IPS-11a (cell line): ENCODE measurements around the gene MAPKAP1.

ENCODE experiments used
- H3K4me3 ChIP-seq: one replicate; pipeline ENCODE4 v1.5.1; 2013; ENCODE audit warnings: low read depth, low read length, control low read depth

Gene MAPKAP1

GRCh38 chr9:125463926-125464325, 243.1 kb downstream of the MAPKAP1 start:
- no peak overlapping the region for H3K4me3 ChIP-seq

DNA sequence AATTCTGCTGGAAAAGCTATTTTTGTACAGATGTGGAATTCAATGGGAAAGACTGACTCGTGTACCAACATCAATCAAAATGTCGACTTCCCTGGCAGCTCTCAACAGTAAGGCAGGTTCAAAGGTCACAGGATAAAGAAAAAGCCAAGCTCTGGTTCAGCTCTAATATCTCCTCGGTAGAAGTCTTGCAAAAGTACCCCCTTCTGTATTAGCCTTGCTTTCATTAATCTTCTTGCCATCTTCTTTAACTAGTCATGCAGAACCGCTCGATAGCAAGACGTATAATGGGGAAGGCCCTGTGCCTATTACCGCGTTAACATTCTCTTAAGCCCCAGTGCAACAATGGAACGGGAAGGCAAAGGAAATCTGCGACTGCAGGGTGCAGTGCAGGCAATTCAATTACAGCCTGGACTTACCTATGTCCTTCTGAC, 244.1 kb downstream of the MAPKAP1 start:
- H3K4me3 ChIP-seq = no peak overlapping the region

- no peak overlapping the region for H3K4me3 ChIP-seq
Measured at GRCh38 chr9:125461636-125462190, 245.3 kb downstream of the MAPKAP1 start.

DNA sequence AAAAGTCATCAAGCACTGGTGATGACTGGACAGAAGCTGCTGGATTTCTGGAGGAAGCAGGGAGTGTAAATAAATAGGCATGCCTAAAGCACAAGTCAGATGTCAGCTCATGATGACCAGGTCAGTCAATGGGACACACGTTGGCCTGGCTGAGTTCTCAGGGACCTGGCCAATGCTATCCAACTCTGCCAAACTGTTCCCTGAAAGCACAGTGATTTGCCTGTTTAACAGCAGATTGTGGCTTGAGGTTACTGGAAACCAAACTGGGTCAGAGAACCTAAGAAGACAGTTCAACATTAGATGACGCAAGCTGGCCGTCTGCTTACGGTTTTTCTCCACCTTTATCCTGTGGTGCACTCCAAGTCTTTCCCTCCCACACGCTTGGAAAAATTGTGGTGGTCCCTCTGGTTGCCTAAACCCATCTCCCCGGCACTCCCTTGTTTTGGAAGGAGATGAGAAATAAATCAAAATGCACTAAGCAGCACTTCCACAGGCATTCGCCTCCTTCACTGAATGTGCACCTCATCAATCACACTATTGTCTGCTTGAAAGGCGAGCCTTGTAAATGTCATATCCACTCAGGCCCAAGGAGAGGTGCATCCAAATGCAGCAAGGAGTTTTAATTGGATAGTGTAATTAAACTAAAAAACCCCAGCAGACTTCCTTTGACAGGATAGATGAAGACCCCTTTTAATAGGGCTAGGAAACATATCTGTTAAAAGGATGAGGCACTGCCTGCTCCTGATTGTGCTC, 245.9 kb downstream of the MAPKAP1 start:
- H3K4me3 ChIP-seq = no peak overlapping the region

- no peak overlapping the region for H3K4me3 ChIP-seq
Measured at GRCh38 chr9:125460346-125460745, 246.7 kb downstream of the MAPKAP1 start.

DNA sequence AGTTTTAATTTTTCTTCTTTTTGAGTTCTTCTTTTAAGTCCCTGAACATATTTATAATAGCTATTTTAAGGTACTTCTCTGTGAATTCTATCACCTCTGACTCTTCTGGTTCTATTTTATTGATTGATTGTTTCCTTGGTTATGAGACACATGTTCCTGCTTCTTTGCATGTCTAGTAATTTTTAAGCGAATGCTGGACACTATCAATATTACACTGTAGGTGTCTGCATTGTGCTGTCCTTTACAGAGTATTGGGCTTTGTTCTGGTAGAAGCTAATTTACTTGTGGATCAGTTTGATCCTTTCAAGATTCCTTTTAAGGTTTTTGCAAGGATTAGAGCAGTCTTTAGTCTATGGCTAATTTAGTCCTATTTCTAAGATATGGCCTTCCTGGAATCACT, 249.7 kb downstream of the MAPKAP1 start:
- no peak overlapping the region for H3K4me3 ChIP-seq

DNA sequence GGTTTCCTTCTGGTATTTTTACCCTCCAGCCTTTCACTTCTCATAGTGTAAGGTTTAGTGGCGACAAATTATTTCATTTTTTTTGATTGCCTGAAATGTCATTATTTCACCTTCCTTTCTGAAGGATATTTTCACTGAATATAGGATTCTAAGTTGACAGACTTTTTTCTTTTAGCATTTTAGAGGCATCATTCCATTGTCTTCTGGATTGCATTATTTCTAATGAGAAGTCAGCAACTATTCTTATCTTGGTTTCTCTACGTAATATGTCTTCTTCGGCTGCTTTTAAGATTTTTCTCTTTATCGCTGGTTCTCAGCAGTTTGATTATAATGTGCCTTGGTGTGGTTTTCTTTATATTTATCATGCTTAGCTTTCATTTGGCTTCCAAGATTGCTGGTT, 251.1 kb downstream of the MAPKAP1 start:
- H3K4me3 ChIP-seq = no peak overlapping the region

DNA sequence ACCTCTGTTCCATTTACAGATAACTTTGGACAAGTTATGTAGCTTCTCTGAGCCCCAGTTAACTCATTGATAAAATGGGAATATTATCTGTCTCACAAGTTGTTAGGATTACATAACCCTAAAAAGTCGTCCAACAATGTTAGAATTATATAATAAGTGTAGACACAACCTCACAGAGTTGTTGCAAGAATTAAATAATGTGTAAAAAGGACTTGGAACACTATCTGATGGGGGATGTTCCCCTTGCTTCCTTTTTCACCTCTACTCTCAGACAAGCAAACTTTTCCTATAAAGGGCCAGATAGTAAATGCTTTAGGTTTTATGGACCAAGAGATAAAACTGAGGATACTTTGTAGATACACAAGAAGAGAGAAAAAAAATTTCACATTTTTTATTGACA, 251.9 kb downstream of the MAPKAP1 start:
- H3K4me3 ChIP-seq = no peak overlapping the region

GRCh38 chr9:125447202-125447802, 259.7 kb downstream of the MAPKAP1 start:
- no peak overlapping the region for H3K4me3 ChIP-seq

DNA sequence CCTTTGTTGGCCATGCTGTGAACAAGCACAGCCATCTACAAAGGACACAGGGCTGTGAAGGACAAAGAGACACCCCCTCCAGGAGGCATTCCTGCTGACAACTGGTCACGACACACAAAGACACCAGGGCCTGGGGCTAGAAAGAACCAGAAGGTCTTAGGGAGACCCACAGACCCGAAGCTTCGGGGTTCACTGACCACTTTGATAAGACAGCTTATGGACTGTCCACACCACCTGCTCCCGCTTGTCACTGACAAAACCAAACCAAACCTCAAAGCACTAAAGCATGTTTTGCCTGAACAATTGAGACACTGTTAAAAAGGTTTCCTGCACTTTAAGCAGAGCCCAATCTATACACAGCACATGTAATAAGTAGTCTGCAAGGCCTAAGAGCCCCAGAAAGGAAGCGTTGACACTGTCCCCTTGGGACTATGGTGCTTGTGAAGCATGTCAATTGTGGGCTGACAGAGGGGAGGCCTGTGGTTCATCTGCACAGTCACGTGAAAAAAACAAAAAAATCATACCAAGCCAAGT, 260.4 kb downstream of the MAPKAP1 start:
- no peak overlapping the region for H3K4me3 ChIP-seq

GRCh38 chr9:125444956-125445506, 262.0 kb downstream of the MAPKAP1 start:
- H3K4me3 ChIP-seq = no peak overlapping the region

DNA sequence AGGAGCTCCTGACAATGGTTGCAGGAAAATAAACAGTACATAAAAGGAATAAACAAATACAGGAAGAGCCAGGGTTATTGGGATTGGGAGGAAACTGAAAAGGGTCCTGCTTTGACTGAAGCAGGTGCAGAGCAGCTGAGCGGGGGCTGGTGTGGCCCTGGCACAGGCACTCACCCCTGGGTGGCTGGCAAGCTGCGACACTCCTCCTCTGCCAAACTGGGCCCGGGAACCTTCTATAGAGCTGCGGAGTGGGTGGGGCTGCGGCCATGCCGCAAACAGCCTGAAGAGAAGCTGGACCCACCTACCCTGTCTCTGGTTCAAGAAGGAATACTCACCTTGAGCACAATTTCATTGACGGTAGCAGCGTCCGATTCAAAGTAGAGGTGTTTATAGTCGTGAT, 262.8 kb downstream of the MAPKAP1 start:
- H3K4me3 ChIP-seq = no peak overlapping the region

GRCh38 chr9:125443367-125443766, 263.6 kb downstream of the MAPKAP1 start:
- no peak overlapping the region for H3K4me3 ChIP-seq

- H3K4me3 ChIP-seq = no peak overlapping the region
Measured at GRCh38 chr9:125442452-125442851, 264.6 kb downstream of the MAPKAP1 start.

- H3K4me3 ChIP-seq = no peak overlapping the region
Measured at GRCh38 chr9:125440411-125440810, 266.6 kb downstream of the MAPKAP1 start.

DNA sequence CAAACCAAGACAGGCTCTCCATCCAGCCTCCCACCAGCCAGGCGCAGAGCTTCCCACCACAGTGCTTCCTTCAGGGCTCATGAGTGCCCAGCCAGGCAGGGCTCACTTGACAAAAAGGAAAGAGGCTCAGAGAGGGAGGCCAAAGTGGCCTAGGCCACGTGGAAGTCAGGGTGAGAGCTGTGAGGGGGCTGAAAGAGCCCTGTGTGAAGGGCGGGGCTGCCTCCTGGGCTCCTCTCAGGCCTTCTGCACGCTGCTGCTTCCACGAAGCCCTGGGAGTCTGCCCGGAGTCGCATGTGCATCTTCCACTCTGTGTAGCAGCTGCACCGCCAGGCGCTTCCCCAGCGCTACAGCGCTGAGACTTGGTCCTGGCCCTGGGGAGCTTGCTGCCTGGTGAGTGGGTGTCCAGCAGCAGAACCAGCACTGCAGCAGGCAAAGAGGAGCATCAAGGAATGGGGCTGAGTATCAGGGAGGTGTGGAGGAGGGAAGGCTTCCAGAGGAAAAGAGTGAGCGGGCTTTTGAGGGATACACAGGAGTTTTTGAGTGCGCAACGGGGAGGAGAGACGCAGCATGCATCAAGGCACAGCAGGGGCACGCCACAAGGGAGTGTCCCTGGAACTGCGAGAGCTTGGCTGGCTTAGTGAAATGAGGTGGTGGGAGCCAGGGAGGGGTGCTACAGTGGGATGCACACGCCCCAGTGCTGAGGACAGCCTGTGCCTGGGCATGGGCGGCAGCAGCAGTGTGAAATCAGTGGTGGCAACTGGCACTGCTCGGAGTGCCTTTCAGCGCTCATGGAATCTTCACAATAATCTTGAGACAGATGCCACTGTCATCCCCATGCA, 267.4 kb downstream of the MAPKAP1 start:
- no peak overlapping the region for H3K4me3 ChIP-seq

- H3K4me3 ChIP-seq = no peak overlapping the region
Measured at GRCh38 chr9:125438506-125439433, 268.2 kb downstream of the MAPKAP1 start.

GRCh38 chr9:125437771-125438221, 269.2 kb downstream of the MAPKAP1 start:
- no peak overlapping the region for H3K4me3 ChIP-seq

- no peak overlapping the region for H3K4me3 ChIP-seq
Measured at GRCh38 chr9:125436613-125437443, 270.2 kb downstream of the MAPKAP1 start.
